HEK293 (cell line): Measurements from ENCODE around the gene SLC39A12.

Experiments
- CTCF ChIA-PET: fragments of 350-600 bp; formaldehyde crosslinking; extraction: SDS; loops from one replicate; lab custom pipeline; 2021; ENCODE audit warnings: antibody characterized with exemption; lab: Yijun Ruan, JAX
- POLR2A ChIA-PET: fragments of 300-600 bp; formaldehyde crosslinking; extraction: SDS; loops from one replicate; lab custom pipeline; 2020; ENCODE audit warnings: antibody characterized with exemption, inconsistent platforms; lab: Yijun Ruan, JAX
- H3K27ac ChIP-seq: fragments of 200-500 bp; sonication (Bioruptor generic); 2 replicates; pipeline ENCODE4 v1.5.1; 2014; ENCODE audit warnings: low read depth, low read length, control low read depth, inconsistent platforms; ENCODE audit errors: extremely low read depth
- H3K36me3 ChIP-seq, 2 experiments: fragments of 200-500 bp in 1 of 2; sonication (Bioruptor generic) in 1 of 2; 1 replicate in 1 of 2; 2 replicates in 1 of 2; pipeline ENCODE4 v1.5.1; 2014 to 2017; ENCODE audit warnings: inconsistent platforms in 2 of 2, low read length in 2 of 2; ENCODE audit not compliant: control insufficient read depth in 2 of 2, insufficient read depth in 1 of 2
- H3K4me1 ChIP-seq: fragments of 200-500 bp; sonication (Bioruptor generic); 2 replicates; pipeline ENCODE4 v1.5.1; 2014; ENCODE audit warnings: mild to moderate bottlenecking, low read length, inconsistent platforms; ENCODE audit not compliant: control insufficient read depth, insufficient read depth
- H3K4me3 ChIP-seq: 2 replicates; pipeline ENCODE4 v1.5.1; 2011; ENCODE audit warnings: low read depth, mild to moderate bottlenecking, control low read depth, low read length, moderate library complexity
- H3K9me3 ChIP-seq: fragments of 200-500 bp; sonication (Bioruptor generic); 2 replicates; pipeline ENCODE4 v1.5.1; 2014; ENCODE audit warnings: low read depth, low read length, inconsistent platforms; ENCODE audit not compliant: control insufficient read depth, insufficient read depth
- BCL11B ChIP-seq: fragments of 450-650 bp; formaldehyde crosslinking; IDR thresholded peaks from 2 replicates; pipeline ENCODE4 v1.5.1; 2016; ENCODE audit warnings: low read depth, missing biosample characterization, missing genetic modification characterization
- IKZF3 ChIP-seq: fragments of 450-650 bp; IDR thresholded peaks from 2 replicates; pipeline ENCODE4 v1.5.0; 2018; ENCODE audit warnings: missing biosample characterization, mild to moderate bottlenecking, missing genetic modification characterization, moderate library complexity
- KLF9 ChIP-seq: fragments of 450-650 bp; formaldehyde crosslinking; IDR thresholded peaks from 2 replicates; pipeline ENCODE4 v1.5.1; 2016; ENCODE audit warnings: missing biosample characterization, missing genetic modification characterization, low read depth
- SCRT2 ChIP-seq: fragments of 450-650 bp; formaldehyde crosslinking; IDR thresholded peaks from 2 replicates; pipeline ENCODE4 v1.5.1; 2016; ENCODE audit warnings: missing biosample characterization, missing genetic modification characterization
- SP7 ChIP-seq: fragments of 450-650 bp; formaldehyde crosslinking; IDR thresholded peaks from 2 replicates; pipeline ENCODE4 v1.5.1; 2016; ENCODE audit warnings: missing biosample characterization, missing genetic modification characterization
- YY1 ChIP-seq: fragments of 450-650 bp; formaldehyde crosslinking; IDR thresholded peaks from 2 replicates; pipeline ENCODE4 v1.5.1; 2018; ENCODE audit warnings: missing biosample characterization, missing genetic modification characterization
- ZBTB17 ChIP-seq: fragments of 450-650 bp; formaldehyde crosslinking; IDR thresholded peaks from 2 replicates; pipeline ENCODE4 v1.5.1; 2016; ENCODE audit warnings: missing biosample characterization, missing genetic modification characterization
- ZFP3 ChIP-seq: fragments of 450-650 bp; formaldehyde crosslinking; IDR thresholded peaks from 2 replicates; pipeline ENCODE4 v1.5.1; 2016; ENCODE audit warnings: low read depth, missing biosample characterization, missing genetic modification characterization
- ZNF157 ChIP-seq: fragments of 450-650 bp; formaldehyde crosslinking; IDR thresholded peaks from 2 replicates; pipeline ENCODE4 v1.5.1; 2016; ENCODE audit warnings: missing biosample characterization, missing genetic modification characterization
- ZNF19 ChIP-seq: fragments of 450-650 bp; formaldehyde crosslinking; IDR thresholded peaks from 2 replicates; pipeline ENCODE4; 2016; ENCODE audit warnings: missing biosample characterization, missing genetic modification characterization, low read depth
- ZNF248 ChIP-seq: fragments of 450-650 bp; formaldehyde crosslinking; IDR thresholded peaks from 2 replicates; pipeline ENCODE4 v1.5.1; 2017; ENCODE audit warnings: missing biosample characterization, missing genetic modification characterization
- ZNF324 ChIP-seq: fragments of 450-650 bp; formaldehyde crosslinking; IDR thresholded peaks from 2 replicates; pipeline ENCODE4 v1.5.1; 2016; ENCODE audit warnings: missing biosample characterization, missing genetic modification characterization
- ZNF416 ChIP-seq: fragments of 450-650 bp; formaldehyde crosslinking; IDR thresholded peaks from 2 replicates; pipeline ENCODE4 v1.5.1; 2016; ENCODE audit warnings: missing biosample characterization, missing genetic modification characterization
- ZNF433 ChIP-seq: fragments of 450-650 bp; formaldehyde crosslinking; IDR thresholded peaks from 2 replicates; pipeline ENCODE4 v1.5.1; 2016; ENCODE audit warnings: missing biosample characterization, missing genetic modification characterization, low read depth
- ZNF510 ChIP-seq: fragments of 450-650 bp; formaldehyde crosslinking; IDR thresholded peaks from 2 replicates; pipeline ENCODE4 v1.5.1; 2018; ENCODE audit warnings: mild to moderate bottlenecking, missing genetic modification characterization, missing biosample characterization; ENCODE audit not compliant: insufficient replicate concordance
- ZNF626 ChIP-seq: fragments of 450-650 bp; sonication (Bioruptor Pico); formaldehyde crosslinking; IDR thresholded peaks from 2 replicates; pipeline ENCODE4 v1.5.1; 2018; ENCODE audit warnings: missing biosample characterization, missing genetic modification characterization, inconsistent platforms
- ZNF830 ChIP-seq: fragments of 450-650 bp; IDR thresholded peaks from 2 replicates; pipeline ENCODE4 v1.5.0; 2018; ENCODE audit warnings: missing biosample characterization, missing genetic modification characterization, low read depth, mild to moderate bottlenecking, moderate library complexity
- ZXDB ChIP-seq: fragments of 450-650 bp; formaldehyde crosslinking; IDR thresholded peaks from 2 replicates; pipeline ENCODE4 v1.5.1; 2016; ENCODE audit warnings: missing biosample characterization, missing genetic modification characterization
- TF ChIP-seq, protein P1 (sequence below): fragments of 450-650 bp; formaldehyde crosslinking; conservative IDR thresholded peaks from 2 replicates; pipeline ENCODE4 v1.5.1; 2016; ENCODE audit warnings: low read depth, missing biosample characterization, missing genetic modification characterization
- TF ChIP-seq, protein P2 (sequence below): IDR thresholded peaks from 2 replicates; pipeline ENCODE4 v1.6.1; 2011; ENCODE audit warnings: mild to moderate bottlenecking, low read depth, low read length, borderline replicate concordance
- TF ChIP-seq, protein P3 (sequence below): fragments of 450-650 bp; formaldehyde crosslinking; IDR thresholded peaks from 2 replicates; pipeline ENCODE4 v1.5.1; 2016; ENCODE audit warnings: missing biosample characterization, missing genetic modification characterization, low read depth

The SLC39A12 gene

DNA sequence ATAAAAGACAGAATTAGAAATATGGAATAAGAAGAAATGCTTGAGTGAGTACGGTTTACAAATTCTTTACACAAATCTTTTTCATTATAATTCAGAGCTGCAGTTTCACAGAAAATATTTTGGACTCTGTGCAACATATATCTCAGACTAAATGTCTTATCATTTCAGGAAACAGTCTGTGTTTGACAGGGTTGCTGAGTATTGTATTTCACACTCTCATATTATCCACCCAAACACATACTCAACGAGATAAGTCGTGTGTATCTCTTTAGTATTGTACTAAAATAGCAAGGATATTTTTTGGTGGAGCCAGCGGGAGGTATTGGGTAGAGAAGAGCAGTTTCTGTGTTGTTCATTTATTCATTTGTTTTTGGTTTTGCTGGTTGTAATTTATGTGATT, 39.0 kb upstream of the SLC39A12 start:
- Histone ChIP-seq H3K4me1 (no peaks in the 10 kb centered on the region), H3K36me3 (no peaks in the 10 kb centered on the region), H3K4me3 (no peak overlapping the region), H3K27ac (no peak overlapping the region), H3K9me3 (no peaks in the 10 kb centered on the region)
- ChIA-PET POLR2A (no interaction called here), CTCF (interaction anchor here (2.0 kb wide), 1 partner anchor 304 kb away, joined by 4 read pairs; no protein-coding TSS in a partner anchor)
- TF ChIP-seq ZNF510 (no peak), IKZF3 (no peak), ZFP3 (no peak), ZBTB17 (tag by site-specific recombination) (no peak), BCL11B (tag by site-specific recombination) (no peak), ZNF248 (tag by site-specific recombination) (no peak), KLF9 (tag by site-specific recombination) (no peak), ZNF157 (tag by site-specific recombination) (no peak), YY1 (tag by site-specific recombination) (no peak), SCRT2 (tag by site-specific recombination) (no peak)
- TF ChIP-seq, protein P1, sequence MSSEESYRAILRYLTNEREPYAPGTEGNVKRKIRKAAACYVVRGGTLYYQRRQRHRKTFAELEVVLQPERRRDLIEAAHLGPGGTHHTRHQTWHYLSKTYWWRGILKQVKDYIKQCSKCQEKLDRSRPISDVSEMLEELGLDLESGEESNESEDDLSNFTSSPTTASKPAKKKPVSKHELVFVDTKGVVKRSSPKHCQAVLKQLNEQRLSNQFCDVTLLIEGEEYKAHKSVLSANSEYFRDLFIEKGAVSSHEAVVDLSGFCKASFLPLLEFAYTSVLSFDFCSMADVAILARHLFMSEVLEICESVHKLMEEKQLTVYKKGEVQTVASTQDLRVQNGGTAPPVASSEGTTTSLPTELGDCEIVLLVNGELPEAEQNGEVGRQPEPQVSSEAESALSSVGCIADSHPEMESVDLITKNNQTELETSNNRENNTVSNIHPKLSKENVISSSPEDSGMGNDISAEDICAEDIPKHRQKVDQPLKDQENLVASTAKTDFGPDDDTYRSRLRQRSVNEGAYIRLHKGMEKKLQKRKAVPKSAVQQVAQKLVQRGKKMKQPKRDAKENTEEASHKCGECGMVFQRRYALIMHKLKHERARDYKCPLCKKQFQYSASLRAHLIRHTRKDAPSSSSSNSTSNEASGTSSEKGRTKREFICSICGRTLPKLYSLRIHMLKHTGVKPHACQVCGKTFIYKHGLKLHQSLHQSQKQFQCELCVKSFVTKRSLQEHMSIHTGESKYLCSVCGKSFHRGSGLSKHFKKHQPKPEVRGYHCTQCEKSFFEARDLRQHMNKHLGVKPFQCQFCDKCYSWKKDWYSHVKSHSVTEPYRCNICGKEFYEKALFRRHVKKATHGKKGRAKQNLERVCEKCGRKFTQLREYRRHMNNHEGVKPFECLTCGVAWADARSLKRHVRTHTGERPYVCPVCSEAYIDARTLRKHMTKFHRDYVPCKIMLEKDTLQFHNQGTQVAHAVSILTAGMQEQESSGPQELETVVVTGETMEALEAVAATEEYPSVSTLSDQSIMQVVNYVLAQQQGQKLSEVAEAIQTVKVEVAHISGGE (tag by site-specific recombination) = no peak
- TF ChIP-seq, protein P2, sequence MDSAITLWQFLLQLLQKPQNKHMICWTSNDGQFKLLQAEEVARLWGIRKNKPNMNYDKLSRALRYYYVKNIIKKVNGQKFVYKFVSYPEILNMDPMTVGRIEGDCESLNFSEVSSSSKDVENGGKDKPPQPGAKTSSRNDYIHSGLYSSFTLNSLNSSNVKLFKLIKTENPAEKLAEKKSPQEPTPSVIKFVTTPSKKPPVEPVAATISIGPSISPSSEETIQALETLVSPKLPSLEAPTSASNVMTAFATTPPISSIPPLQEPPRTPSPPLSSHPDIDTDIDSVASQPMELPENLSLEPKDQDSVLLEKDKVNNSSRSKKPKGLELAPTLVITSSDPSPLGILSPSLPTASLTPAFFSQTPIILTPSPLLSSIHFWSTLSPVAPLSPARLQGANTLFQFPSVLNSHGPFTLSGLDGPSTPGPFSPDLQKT = no peak
- TF ChIP-seq, protein P3, sequence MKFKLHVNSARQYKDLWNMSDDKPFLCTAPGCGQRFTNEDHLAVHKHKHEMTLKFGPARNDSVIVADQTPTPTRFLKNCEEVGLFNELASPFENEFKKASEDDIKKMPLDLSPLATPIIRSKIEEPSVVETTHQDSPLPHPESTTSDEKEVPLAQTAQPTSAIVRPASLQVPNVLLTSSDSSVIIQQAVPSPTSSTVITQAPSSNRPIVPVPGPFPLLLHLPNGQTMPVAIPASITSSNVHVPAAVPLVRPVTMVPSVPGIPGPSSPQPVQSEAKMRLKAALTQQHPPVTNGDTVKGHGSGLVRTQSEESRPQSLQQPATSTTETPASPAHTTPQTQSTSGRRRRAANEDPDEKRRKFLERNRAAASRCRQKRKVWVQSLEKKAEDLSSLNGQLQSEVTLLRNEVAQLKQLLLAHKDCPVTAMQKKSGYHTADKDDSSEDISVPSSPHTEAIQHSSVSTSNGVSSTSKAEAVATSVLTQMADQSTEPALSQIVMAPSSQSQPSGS (tag by site-specific recombination) = no peak

DNA sequence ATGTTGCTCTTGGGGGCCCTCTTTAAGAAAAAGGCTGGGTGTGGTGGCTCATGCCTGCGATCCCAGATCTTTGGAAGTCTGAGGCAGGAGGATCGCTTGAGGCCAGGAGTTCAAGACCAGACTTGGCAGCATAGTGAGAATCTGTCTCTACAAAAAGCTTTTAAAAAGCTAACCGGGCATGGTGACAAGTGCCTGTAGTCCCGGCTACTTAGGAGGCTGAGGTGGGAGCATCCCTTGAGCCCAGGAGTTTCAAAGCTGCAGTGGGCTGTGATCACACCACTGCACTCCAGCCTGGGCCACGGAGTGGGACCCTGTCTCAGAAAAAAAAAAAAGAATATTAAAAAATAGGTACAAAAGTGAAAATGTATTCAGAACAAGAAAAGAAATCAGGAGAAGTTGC, 38.1 kb upstream of the SLC39A12 start:
- no peaks in the 10 kb centered on the region for H3K9me3 ChIP-seq
- TF ChIP-seq ZNF433 (tag by site-specific recombination) = no peak
- no peak overlapping the region for H3K27ac ChIP-seq
- CTCF ChIA-PET = interaction anchor here (0.6 kb wide), 1 partner anchor 24 kb away, joined by 5 read pairs; no protein-coding TSS in a partner anchor
- no peak overlapping the region for H3K4me3 ChIP-seq
- POLR2A ChIA-PET = interaction anchor here (0.5 kb wide), 1 partner anchor 32 kb away, joined by 4 read pairs; no protein-coding TSS in a partner anchor
- H3K4me1 ChIP-seq = no peaks in the 10 kb centered on the region
- H3K36me3 ChIP-seq = no peaks in the 10 kb centered on the region

DNA sequence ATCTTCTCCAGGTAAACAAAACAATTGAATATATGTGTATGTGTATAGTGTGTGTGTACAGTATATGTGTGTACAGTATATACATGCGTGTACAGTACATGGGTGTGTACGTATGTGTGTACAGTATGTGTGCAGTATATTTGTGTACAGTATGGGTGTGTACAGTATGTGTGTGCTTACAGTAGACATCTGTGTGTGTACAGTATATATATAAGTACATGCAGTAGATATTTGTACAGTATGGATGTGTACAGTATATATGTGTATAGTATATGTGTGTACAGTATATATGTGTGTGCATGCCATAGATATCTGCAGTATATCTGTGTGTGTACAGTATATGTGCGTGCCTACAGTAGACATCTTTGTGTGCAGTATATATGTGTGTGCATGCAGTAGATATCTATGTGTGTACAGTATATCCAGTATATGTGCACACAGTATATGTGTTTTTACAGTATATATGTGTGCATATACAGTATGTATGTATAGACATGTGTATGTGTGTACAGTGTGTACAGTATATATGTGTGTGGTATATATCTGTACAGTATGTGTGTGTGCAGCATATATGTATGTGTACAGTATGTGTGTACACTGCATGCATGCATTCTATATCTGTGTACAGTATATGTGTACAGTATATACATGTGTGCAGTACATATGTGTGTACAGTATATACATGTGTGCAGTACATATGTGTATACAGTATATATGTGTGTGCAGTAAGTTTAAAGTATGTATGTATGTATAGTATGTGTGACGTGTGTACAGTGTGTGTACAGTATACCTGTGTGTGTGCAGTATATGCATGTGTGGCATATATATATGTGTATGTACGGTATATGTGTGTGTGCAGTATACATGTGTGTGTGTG, 37.3 kb upstream of the SLC39A12 start:
- no peaks in the 10 kb centered on the region for H3K9me3 ChIP-seq
- TF ChIP-seq ZNF248 (tag by site-specific recombination) = no peak
- no peak for TF ChIP-seq ZNF324
- TF ChIP-seq ZNF19 (tag by site-specific recombination) = no peak
- TF ChIP-seq ZNF830 (tag by site-specific recombination) = no peak
- no peak for TF ChIP-seq ZXDB
- no peak for TF ChIP-seq SP7 (tag by site-specific recombination)
- no peak for TF ChIP-seq ZNF626 (tag by site-specific recombination)
- TF ChIP-seq IKZF3 = no peak
- TF ChIP-seq ZNF416 = no peak
- TF ChIP-seq, all 188 proteins: peak for 0
- Histone ChIP-seq H3K4me1 (no peaks in the 10 kb centered on the region), H3K36me3 (no peaks in the 10 kb centered on the region), H3K27ac (no peak overlapping the region), H3K4me3 (no peak overlapping the region)
- POLR2A ChIA-PET = interaction anchor here (0.5 kb wide), 1 partner anchor 33 kb away, joined by 4 read pairs; no protein-coding TSS in a partner anchor
- CTCF ChIA-PET = interaction anchor here (0.6 kb wide), 1 partner anchor 25 kb away, joined by 5 read pairs; no protein-coding TSS in a partner anchor
